Lower leg skin (tissue), 4 donors: Measurements from ENCODE around the gene MYLK4. TPM values are rescaled to one million over a fixed set of nuclear protein-coding genes. Genes with fewer than 3 reads are reported as not detected.
A peak's percentile ranks its signal among the peaks of the same experiment; 100 is the strongest.

Source experiments
- DNase-seq, 2 donors: peaks; one replicate each; pipeline ENCODE4 v3.0.0-alpha.2; 2019; ENCODE audit warnings: low spot score in 2 of 2
- H3K4me3 ChIP-seq: fragments of 200-600 bp; sonication (generic); 2 replicates; pipeline ENCODE4 v1.5.1; 2017; ENCODE audit warnings: mild to moderate bottlenecking, low read depth; ENCODE audit not compliant: poor library complexity, severe bottlenecking
- POLR2A ChIP-seq, 2 donors: fragments of 450-650 bp; IDR thresholded peaks; one replicate each; pipeline ENCODE4 v1.6.1; 2016 to 2017; ENCODE audit warnings: antibody characterized with exemption in 2 of 2, mild to moderate bottlenecking in 1 of 2, moderate library complexity in 1 of 2
- WGBS, 2 donors: methylation state at CpG; one replicate each; pipeline ENCODE4 v1.1.5; 2018; 5-methylcytosine and 5-hydroxymethylcytosine counted together
- intact Hi-C: fragments of 100-400 bp; cut with DNase I; formaldehyde crosslinking; loops from one replicate; pipeline ENCODE4 v1.15.0; 2023; ENCODE audit warnings: low total_unique reads
- total RNA-seq, 4 donors: library from RNA; depleted of rRNA; stranded (reverse); fragments of >200 nt; gene quantifications; one replicate each; pipeline ENCODE4 v1.1.0, GENCODE V29; 2016
- TF ChIP-seq, protein P1 (sequence below), 3 donors: fragments of 450-650 bp; IDR thresholded peaks; one replicate each; pipeline ENCODE4 v1.5.1; 2016; ENCODE audit warnings: antibody characterized with exemption in 3 of 3, mild to moderate bottlenecking in 3 of 3, moderate library complexity in 2 of 3

MYLK4 gene
- total RNA-seq, 4 donors from 2014 or later, result 0.97 to 3.8 (median 2.5) TPM

DNA sequence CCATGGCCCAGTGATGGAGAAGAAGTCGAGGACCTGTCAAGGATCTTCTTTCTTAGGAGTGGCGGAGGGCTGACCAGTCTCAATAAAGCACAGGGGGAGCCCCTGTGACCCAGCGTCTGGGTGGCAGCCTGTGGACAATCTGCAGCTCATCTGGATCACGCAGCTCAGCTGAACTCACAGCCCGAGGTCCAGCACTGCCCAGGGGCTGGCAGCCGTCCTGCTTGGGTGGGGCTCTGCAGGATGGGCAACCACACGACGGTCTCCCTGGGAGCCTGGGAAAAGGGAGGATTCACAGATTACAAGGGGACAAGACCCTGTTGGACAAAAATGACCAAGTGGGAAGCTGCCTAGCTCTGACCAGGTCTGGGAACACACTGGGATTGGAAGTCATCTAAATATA, 110.8 kb downstream of the MYLK4 start:
- TF ChIP-seq POLR2A (IDR thresholded peaks at IDR 0.05), result no peak
- TF ChIP-seq, protein P1, sequence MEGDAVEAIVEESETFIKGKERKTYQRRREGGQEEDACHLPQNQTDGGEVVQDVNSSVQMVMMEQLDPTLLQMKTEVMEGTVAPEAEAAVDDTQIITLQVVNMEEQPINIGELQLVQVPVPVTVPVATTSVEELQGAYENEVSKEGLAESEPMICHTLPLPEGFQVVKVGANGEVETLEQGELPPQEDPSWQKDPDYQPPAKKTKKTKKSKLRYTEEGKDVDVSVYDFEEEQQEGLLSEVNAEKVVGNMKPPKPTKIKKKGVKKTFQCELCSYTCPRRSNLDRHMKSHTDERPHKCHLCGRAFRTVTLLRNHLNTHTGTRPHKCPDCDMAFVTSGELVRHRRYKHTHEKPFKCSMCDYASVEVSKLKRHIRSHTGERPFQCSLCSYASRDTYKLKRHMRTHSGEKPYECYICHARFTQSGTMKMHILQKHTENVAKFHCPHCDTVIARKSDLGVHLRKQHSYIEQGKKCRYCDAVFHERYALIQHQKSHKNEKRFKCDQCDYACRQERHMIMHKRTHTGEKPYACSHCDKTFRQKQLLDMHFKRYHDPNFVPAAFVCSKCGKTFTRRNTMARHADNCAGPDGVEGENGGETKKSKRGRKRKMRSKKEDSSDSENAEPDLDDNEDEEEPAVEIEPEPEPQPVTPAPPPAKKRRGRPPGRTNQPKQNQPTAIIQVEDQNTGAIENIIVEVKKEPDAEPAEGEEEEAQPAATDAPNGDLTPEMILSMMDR (IDR thresholded peaks at IDR 0.05), result no peak
- intact Hi-C loops, result no loop called here
- 71 to 73% methylated on average over 8 of the region's 8 CpGs for WGBS, 2 donors
- H3K4me3 ChIP-seq, result no peak overlapping the region
- DNase-seq, result peak in 1 of 2 donors; percentile 80

DNA sequence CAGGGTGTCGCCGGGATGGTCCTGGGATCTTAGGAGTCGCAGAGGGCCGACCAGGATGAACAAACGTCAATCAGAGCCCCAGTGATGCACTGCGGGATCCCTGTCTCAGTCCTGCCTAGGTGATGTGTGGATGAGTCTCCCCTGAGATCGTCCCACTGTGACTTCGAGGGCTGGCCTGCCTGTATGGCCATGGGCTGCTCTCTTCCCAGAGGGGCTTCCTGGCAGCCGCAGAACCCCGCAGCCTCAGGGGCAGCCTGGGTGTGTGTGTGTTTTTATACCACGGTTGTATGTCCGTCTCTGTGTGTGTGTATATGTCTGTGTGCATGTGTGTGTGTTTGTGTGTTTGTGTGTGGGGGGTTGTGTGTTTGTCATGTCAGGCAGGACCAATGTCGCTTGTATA, 111.6 kb downstream of the MYLK4 start:
- WGBS, 2 donors, result 88 to 95% methylated on average over 10 to 13 of the region's 13 CpGs
- DNase-seq, result peak in 1 of 2 donors; percentile 70
- no peak for TF ChIP-seq POLR2A (IDR thresholded peaks at IDR 0.05)
- TF ChIP-seq, protein P1 (IDR thresholded peaks at IDR 0.05), result no peak
- H3K4me3 ChIP-seq, result no peak overlapping the region
- intact Hi-C loops, result no loop called here

DNA sequence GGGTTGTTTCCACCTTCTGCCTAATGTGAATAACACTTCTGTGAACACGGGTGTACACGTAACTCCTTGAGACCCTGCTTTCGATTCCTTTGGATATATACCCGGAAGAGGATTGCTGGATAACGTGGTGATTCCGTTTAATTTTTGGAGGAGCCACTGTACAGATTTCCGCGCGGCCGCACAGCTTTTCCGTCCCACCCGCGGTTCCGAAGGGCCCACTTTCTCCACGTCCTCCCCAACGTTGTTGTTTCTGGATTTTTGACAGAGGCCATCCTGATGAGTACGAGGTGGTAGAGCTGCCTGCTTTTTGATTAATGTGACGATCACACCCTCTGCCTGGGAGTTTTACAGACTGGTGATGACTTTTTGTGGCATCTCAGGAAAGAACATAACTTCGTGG, 114.0 kb downstream of the MYLK4 start:
- peak in 1 of 2 donors; percentile 64 for DNase-seq

DNA sequence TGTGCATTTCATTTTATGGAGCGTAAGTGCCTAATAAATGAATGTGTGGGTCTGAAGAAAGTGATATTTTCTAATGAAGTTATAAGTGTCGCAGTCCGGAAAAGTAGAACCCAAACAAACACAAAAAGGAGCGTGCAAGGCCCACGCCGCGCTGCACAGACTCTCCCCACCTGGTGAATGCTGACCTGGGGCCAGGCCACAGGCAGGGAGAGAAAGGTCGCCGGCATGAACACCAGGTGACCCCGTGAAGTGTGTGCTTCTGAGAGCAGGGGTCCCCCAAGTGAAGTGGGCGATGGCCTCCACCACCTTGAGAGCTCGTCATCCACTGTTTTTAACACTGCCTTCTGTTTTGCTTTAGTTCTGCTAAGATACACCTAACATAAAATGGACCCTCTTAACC, 114.8 kb downstream of the MYLK4 start:
- peak in 1 of 2 donors; percentile 29 for DNase-seq
- TF ChIP-seq, protein P1 (IDR thresholded peaks at IDR 0.05), result no peak
- no peak for TF ChIP-seq POLR2A (IDR thresholded peaks at IDR 0.05)
- intact Hi-C loops, result loop anchor here (2.0 kb wide), 1 partner anchor 1031 kb away; no protein-coding TSS in a partner anchor
- 93 to 98% methylated on average over 12 of the region's 12 CpGs for WGBS, 2 donors
- no peak overlapping the region for H3K4me3 ChIP-seq

More for the DNA sequence above, 114.0 kb downstream of the MYLK4 start:
- WGBS, 2 donors, result 95% methylated on average over 19 of the region's 19 CpGs
- H3K4me3 ChIP-seq, result no peak overlapping the region
- TF ChIP-seq, protein P1 (IDR thresholded peaks at IDR 0.05), result no peak
- TF ChIP-seq POLR2A (IDR thresholded peaks at IDR 0.05), result no peak
- intact Hi-C loops, result no loop called here

DNA sequence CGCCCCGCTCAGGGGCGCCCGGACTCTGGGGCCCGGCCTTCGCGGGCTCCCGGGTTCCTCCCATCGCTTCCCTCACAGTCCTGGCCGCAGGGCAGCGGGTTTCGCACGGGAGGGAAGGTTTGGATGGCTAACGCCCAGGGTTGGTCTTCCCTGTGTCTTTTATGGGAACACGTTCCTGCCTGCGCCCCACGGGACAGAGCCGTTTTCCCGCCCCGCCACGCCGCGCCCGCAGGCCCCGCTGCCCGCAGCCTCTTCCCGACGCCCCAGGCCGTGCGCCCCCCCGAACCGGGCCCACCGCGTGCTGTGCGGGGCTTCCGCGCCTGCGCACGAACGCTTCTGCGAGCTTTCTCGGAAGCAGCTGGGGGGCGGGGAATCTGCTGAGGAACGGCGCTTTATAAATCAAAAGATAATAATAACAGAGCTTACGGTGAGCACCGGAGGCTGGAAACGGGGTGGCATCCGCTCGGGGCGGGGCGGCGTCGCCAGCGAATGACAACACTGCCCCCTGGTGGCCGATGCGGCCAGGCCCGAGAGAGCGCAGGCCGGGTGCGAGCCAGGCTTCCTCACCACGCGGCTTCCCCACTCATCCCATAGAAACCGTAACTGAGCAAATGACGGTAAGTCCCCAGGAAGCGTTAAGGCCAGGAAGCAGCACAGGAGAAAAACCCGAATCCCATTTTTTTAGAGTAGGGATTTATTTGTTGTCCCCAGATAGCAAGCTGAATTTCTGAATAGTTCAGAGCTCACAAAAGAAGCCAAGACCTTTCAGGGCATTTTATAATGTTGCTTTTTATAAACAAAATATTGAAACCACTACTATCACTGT, 116.4 kb downstream of the MYLK4 start:
- TF ChIP-seq POLR2A (IDR thresholded peaks at IDR 0.05), result no peak
- TF ChIP-seq, protein P1 (IDR thresholded peaks at IDR 0.05), result peak in 2 of 3 donors; percentile 69 to 83
- intact Hi-C loops, result loop anchor here (2.0 kb wide), 1 partner anchor 1030 kb away; no protein-coding TSS in a partner anchor
- H3K4me3 ChIP-seq, result peak overlapping the region; percentile 41
- WGBS, 2 donors, result 2 to 3% methylated on average over 66 to 67 of the region's 67 CpGs
- DNase-seq, result peak; percentile 71 to 96
